ENCODE results near the gene MAD1L1.
"Not testable (repeated sequence)": the region's sequence is repeated elsewhere in the genome, so short reads cannot be mapped to it uniquely, and the experiment has no call there.

The MAD1L1 gene

DNA sequence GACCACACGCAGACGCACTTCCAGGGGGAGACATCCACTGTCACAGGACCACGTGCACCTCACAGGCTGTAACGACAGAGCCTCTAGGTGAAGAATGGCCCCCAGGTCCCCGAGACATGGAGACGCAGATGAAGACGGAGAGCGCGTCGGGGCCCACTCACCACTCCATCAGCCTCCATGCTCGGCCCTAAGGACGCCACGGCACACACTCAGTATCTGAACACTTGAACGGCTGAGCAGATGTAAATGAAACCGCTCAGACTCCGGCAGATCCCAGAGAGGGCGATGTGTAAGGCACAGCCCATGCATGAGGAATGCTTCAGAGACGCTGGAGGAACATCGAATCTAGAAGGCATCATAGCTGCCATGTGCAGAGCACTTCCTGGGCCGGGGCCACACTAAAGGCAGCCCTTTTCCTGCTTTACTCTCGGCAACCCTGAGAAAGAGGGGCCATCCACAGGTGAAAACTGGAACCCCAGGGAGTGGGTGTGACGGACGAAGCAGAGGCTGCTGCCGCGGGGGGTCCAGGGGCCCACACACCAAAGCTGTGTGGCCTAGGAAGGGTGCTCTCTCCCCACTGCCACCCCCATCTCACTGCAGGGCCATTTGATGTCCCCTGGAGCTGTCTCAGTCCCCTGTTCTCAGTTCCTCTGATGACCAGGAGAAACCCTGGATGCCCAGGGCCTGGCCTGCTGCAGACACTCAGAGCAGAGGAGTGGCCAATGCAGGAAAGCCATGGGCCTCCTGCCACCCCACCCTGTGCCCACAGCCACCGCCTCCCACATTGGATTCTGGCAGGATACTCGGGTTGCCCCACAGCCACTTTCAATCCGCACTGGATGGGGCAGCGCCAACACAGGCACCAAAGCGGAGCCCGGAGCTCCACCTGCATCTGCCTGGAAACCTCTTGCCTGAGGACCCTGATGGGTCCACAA lies 253.8 kb downstream of the MAD1L1 start:
- no peak for DNase-seq (ENCODE audit: extremely low read depth in 1 of 2, low read depth in 1 of 2)

DNA sequence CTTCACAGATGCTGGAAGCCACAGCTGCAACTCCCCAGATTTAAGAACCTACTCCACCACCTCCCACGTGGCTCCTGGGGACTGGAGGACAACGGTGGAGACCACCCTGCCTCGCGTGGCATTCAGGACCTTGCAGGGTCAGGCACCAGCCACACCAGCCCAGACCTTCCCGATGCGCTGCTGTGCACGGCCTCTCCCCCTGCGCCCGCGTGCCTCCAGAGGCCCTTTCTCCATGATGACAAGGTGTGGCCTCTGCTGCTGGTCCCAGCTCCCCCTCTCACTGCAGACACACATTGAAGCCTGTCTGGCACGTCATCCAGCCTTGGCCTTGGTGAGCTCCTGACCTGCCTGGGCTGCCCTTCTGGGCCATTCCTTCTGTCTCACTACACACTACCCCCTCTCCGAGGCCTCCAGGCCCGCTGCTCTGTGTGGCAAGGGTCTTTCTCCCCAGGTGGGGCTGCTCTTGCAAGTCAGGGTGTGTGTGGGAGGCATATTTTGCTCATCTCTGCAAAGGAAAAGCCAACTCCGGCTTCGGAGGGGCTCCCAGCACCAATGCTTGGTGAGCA lies 254.8 kb downstream of the MAD1L1 start:
- DNase-seq (ENCODE audit: extremely low read depth in 1 of 2, low read depth in 1 of 2), result no peak

DNA sequence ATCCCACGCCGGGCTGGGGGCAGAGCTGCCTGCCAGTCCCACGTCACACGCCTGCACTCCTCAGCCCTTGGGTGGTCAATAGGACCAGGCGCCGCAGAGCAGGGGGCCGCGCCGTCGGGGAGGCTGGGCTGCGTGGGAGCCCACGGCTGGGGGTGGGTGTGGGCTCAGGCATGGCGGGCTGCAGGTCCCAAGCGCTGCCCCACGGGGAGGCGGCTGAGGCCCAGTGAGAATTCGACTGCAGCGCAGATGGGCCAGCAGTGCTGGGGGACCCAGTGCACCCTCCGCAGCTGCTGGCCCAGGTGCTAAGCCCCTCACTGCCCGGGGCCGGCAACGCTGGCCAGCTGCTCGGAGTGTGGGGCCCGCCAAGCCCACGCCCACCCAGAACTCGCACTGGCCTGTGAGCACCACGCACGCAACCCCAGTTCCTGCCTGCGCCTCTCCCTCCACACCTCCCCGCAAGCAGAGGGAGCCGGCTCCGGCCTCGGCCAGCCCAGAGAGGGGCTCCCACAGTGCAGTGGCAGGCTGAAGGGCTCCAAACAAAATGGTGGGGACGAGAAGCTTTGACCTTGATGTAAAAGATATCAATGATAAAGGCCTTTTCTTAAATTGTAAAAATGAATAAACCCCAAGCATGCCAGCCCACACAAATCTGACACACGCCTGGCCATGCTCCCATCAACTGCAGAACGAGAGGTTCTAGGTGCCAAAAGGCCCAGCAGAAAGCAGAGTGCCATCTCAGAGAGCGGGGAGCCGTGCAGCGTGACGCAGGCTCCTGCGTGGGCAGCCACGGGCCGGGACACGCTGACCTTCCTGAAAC lies 255.5 kb downstream of the MAD1L1 start:
- no peak for DNase-seq (ENCODE audit: extremely low read depth in 1 of 2, low read depth in 1 of 2)

DNA sequence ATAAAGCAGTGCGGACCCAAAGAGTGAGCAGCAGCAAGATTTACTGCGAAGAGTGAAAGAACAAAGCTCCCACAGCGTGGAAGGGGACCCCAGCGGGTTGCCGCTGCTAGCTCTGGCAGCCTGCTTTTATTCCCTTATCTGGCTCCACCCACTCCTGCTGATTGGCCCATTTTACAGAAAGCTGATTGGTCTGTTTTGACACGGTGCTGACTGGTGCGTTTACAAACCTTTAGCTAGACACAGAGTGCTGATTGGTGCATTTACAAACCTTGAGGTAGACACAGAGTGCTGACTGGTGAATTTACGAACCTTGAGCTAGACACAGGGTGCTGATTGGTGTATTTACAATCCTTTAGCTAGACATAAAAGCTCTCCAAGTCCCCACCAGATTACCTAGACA lies 256.2 kb downstream of the MAD1L1 start:
- DNase-seq (ENCODE audit: extremely low read depth in 1 of 2, low read depth in 1 of 2), result not testable (repeated sequence)

DNA sequence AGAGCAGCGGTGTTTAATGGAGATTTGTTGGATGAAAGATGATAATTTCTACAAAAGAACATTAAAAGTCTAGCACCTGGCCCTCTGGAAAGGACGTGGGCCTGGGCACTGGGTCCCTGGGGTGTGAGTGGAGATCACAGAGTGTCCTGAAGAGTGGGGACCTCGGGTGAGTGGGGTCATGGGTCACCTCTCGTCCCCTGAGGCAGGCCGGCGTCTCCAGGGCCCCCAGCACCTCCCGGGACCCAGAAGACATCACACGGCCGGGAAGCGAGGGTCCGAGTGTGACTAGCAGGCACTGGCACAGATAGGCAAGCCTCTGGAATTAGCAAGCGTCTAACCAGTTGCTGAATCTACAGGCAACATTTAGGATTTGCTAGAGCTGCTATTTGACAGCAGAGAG lies 257.2 kb downstream of the MAD1L1 start:
- DNase-seq (ENCODE audit: extremely low read depth in 1 of 2, low read depth in 1 of 2), result no peak

DNA sequence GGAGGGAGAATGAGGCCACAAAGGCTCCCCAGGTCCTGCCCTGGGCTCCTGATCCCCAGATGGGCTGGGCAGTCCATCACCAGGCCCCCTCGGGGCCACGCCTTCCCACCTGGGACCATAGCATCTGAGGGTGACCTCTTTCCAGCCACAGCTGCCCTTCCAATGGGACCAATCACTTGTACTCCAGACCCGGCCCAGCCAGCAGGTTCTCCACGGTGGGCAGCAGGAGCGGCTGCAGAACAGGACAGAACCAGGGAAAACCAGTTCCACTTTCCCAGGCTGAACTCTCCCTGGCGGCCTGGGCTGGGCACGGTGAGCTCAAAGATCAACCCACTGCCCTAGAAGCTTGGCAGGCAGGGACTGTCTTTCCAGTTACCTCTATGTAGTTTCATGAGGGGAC lies 257.6 kb downstream of the MAD1L1 start:
- no peak for DNase-seq (ENCODE audit: extremely low read depth in 1 of 2, low read depth in 1 of 2)

DNA sequence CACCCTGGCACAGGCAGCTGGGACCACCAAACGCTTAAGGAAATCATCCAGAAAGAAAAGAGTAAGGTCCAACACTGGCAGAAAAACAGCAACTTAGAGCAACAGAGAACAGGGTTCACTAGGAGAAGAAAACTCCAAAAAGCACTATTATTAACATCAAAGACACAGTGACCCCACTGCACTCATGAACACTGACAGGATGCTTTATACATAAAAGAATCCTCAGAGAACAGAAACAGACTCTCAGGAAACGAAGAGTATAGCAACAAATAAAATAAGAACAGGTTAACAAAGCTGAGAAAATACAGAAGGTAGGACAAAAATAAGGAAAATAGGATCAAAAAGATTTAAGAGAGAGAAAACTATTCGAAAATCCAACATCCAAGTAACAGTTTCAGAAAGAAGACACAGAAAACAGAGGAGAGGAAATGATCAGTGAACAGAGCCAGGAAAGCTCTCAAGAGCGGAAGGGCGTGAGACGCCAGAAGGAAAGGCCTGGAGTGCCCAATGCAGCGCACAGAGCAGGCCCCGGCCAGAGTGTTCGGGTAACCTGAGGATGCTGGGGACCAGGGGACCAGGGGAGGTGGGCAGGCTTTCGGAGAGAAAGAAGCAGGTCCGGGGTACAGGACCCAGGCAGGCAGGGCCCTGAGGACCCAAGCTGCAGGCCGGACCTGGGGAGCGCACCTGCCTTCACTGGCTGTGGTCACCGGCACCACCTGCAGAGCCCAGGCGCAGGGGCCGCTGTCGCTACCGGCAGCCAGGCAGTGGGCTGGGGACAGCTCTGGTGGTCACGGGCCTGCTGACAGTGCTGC lies 258.2 kb downstream of the MAD1L1 start:
- no peak for DNase-seq (ENCODE audit: extremely low read depth in 1 of 2, low read depth in 1 of 2)

DNA sequence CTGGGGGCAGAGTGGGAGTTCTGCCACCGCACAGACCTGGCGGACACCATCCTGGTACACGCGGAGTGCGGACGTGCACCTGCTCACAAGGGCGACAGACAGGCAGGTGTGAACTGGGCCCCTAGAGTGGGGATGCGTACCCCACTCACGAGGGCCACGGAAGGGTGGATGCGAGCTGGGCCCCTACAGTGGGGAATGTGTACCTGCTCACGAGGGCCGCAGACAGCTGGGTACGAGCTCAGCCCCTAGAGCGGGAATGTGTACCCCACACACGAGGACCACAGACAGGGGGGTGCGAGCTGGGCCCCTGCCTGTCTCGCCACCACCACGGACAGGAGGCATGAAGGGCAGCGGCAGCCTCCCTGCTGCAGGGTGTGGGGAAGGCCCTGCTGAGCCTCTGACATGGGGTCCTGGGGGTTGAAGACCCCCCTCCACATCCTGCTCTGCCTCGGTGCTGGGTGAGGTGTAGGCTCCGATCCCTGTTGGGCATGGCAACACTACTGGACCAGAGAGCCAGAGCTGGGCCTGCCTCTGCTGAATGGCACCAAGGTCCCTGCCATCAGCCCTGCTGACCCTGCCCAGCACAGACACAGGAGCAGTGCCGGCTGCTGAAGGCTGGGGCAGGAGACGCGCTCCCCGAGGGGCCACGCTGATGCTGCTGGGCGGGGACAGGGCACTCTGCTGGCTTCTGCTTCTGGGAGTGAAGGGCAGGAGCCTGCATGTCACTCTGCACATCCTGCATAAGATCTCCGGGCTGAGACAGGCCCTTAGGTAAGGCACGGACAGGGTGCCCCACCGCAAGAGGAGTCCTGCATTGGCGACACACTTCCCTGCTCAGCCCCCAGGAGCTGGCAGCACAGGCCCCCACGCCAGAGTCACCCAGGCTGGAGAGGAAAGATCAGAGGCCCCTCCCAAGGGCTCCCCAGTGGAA lies 259.2 kb downstream of the MAD1L1 start:
- DNase-seq (ENCODE audit: extremely low read depth in 1 of 2, low read depth in 1 of 2), result no peak

DNA sequence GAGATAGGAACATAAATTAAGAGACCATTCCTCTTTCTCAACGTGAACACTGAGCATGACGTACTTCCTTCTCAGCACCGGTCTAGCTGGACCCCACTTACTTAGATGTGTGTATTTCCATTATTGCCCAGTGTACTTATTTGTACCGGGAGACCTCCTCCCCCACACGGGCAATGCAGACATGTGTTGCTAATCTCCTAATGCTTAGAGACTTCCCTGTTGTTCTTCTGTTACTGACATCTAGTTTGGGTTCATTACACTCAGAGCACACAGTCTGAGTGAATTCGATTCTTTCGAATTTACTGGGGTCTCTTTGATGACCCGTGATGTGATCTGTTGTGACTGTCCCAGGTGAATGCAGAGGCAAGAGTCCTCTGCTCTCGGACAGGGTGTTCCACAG lies 260.0 kb downstream of the MAD1L1 start:
- no peak for DNase-seq (ENCODE audit: extremely low read depth in 1 of 2, low read depth in 1 of 2)

DNA sequence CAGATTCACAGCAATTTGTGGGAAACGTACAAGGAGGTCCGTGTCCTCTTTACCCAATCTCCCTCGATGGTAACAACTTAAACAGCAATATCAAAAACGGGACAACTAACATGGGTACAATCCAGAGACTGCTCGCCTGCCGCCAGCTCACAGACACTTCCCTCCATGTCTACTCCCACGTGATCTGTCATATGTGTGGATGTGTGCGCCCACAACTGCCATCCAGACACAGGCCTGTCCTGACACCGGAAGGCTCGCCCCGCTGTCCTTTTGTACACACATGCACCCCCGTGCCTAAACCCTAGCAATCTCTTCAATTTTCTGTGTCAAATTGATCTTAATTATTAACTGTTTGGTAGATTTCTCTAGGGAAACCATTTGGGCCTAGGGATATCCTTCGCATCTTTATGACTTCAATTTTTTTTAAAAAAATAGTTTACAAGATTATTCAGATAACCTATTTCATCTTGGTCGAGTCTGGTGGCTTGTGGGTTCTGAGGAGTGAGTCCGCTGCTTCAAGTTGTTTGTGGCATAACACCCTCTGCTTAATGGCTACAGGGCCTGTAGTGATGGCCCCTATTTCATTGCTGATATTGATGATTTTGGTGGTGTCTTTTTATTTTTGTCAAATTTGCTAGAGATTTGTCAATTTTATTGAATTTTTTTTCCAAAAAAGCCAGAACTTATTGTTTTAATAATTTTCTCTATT lies 260.6 kb downstream of the MAD1L1 start:
- no peak for DNase-seq (ENCODE audit: extremely low read depth in 1 of 2, low read depth in 1 of 2)

DNA sequence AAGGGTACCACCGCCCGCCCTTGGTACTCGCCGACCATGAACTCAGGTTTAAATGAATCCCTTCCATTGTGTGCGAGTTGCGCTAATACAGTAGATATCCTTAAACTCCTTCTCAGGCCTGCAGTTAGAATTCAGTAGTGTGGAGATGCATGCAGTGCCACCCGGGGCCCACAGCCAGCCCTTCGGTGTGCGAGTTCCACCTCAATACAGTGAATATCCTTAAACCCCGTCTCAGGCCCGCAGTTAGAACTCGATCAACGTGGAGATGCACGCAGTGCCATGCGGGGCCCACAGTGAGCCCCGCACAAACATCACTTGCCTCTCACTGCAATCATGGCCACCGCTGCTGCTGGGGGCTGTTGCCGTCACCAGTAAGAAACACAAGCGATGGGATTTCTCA lies 261.9 kb downstream of the MAD1L1 start:
- DNase-seq (ENCODE audit: extremely low read depth in 1 of 2, low read depth in 1 of 2), result no peak

DNA sequence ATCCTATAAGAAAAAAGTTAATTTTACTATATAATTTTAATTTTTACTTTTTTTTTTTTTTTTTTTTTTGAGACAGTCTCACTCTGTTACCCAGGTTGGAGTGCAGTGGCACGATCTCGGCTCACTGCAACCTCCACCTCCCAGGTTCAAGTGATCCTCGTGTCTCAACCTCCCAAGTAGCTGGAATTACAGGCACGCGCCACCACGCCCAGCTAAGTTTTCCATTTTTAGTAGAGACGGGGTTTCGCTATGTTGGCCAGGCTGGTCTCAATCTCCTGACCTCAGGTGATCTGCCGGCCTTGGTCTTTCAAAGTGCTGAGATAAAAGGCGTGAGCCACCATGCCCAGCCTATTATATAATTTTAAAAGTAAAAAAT lies 262.5 kb downstream of the MAD1L1 start:
- not testable (repeated sequence) for DNase-seq (ENCODE audit: extremely low read depth in 1 of 2, low read depth in 1 of 2)

DNA sequence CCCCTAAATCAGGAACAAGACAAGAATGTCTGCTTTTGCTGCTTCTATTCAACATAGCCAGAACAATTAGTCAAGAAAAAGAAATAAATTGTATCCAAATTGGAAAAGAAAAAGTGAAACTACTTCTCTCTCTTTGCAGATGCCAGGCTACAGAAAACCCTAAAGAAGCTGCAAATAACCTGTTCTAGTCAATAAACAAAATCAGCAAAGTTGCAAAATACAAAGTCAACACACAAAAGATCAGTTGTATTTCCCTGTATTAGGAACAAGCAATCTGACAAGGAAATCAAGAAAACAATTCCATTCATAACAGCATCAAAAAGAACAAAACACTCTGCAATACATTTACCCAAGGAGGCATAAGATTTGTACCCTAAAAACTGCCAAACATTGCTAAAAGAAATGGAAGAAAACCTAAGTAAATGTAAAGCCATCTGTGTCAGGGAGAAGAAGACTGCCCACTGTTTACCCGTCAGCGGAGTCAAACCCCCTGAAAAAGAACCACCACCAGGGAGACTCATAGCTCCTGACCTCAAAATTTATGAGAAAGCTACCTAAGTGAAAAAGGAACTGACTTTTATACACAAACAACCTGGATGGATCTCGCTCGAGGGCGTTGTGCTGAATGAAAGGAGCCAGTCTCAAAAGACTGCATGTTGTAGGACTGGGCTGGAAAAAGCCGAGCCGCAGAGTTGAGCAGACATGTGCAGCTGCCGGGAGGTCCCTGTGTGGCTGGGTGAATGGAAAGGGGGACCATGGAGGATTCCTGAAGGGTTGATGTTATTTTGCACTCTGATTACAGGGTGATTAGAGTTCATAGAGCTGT lies 263.1 kb downstream of the MAD1L1 start:
- DNase-seq (ENCODE audit: extremely low read depth in 1 of 2, low read depth in 1 of 2), result no peak

DNA sequence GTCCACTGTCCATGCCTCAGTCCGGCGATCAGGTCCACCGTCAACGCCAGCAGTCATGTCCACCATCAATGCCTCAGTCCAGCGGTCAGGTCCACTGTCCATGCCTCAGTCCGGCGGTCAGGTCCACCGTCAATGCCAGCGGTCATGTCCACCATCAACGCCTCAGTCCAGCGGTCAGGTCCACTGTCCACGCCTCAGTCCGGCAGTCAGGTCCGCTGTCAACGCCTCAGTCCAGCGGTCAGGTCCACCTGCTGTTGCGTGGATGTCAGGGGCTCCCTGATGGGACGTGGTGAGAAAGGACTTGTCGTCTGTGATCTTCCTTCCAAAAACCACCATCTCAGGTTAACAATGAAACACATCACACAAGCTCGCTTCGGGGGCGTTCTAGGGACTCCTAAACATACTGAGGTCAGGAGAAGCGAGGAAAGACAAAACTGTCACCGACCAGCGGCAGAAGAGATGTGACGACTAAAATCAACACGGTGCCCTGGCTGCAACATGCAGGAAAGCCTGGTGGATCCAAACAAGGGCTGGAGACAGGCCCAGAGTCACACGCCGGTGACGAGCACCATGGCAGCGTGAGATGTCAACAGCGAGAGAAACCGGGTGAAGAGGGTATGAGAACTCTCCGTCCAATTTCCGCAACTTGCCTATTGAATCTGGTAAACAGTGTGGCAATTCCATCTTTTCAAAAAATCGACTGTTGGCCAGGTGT lies 264.2 kb downstream of the MAD1L1 start:
- no peak for DNase-seq (ENCODE audit: extremely low read depth in 1 of 2, low read depth in 1 of 2)

DNA sequence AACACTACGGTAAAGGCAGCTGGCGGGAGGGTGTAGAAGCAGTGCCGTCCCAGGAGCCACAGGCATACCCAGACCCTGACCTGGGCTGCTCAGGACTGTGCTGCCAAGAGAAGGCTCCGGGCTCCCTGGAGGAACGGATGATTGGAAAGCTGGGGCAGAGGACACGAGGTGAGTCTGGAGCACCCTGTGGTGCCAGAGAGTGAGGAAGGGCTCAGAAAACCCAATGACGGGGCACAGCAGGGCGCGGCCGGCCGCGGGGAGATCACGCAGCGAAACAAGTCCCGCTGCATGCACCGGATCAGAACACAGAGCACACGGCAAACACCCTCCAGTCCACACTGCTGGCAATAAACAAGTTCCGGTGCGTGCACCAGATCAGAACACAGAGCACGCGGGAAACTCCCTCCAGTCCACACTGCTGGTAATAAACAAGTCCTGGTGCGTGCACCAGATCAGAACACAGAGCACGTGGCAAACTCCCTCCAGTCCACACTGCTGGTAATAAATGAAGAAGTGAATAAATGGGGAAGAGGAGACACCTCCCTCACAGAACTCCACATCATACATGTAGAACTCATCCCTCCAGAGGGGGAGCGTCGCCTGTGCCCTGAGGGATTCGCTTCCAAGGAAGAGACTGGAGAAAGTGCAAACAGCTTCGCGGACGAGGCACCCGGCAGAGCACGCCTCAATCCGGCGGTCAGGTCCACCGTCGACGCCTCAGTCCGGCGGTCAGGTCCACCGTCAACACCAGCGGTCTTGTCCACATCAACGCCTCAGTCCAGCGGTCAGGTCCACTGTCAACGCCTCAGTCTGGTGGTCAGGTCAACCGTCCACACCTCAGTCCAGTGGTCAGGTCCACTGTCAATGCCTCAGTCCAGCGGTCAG lies 265.0 kb downstream of the MAD1L1 start:
- no peak for DNase-seq (ENCODE audit: extremely low read depth in 1 of 2, low read depth in 1 of 2)

DNA sequence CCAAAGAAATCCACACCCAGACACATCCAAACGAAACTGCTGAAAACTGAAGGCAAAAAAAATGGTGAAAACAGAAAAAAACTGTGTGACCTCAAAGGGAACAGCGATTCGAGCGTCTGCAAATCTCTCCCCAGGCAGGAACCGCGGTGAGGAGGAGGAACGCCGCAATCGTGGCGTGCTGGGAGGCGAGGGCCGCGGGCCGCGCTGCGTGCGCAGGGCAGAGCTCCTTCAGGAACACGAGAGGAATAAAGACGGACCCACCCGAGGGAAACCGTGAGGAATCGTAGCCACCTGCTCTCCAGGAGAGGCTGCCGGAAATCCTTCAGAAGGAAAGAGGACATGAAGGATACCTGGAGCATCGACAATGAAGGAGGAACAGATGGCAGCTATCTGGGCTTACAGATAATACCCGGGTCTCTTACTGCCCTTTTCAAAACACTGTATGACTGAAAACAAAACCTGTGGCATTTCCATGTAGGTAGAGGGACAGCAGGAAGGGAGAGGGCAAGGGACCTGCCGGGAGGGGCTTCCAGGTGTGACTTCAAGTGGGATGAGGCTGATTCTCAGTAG lies 266.0 kb downstream of the MAD1L1 start:
- DNase-seq (ENCODE audit: extremely low read depth in 1 of 2, low read depth in 1 of 2), result no peak

Data from stimulated activated CD8-positive, alpha-beta memory T cell treated with anti-CD3 and anti-CD28 coated beads, Interleukin-7, amount 100 ng/mL, for 48 hours (primary cell).